PC-3 (cell line): Measurements from ENCODE around the gene LMBR1. TPM values are rescaled to one million over a fixed set of nuclear protein-coding genes. Genes with fewer than 3 reads are reported as not detected.

Source experiments
- ATAC-seq: fragments of 200-7000 bp; cut with Tn5 transposase; 2 replicates; pipeline ENCODE4 v1.9.1; 2020; ENCODE audit warnings: mild to moderate bottlenecking, moderate library complexity
- BruUV-seq: library from RNA; stranded (reverse); fragments of 400-500 nt; replicated peaks from 2 replicates; lab custom pipeline; 2021; lab: Mats Ljungman, UMichigan
- CTCF ChIA-PET: fragments of 300-600 bp; sonication (Branson Sonifier 250); formaldehyde crosslinking; loops from one replicate; lab custom pipeline; 2022; ENCODE audit warnings: antibody characterized with exemption; lab: Charles Lee
- POLR2A ChIA-PET: fragments of 300-600 bp; sonication (Branson Sonifier 250); formaldehyde crosslinking; loops from one replicate; lab custom pipeline; 2022; ENCODE audit warnings: antibody characterized with exemption; ENCODE audit not compliant: unreplicated experiment; lab: Charles Lee
- DNase-seq: peaks from one replicate; pipeline ENCODE4 v3.0.0-alpha.2; 2015
- H2AFZ ChIP-seq: fragments of 300-600 bp; sonication (generic); 2 replicates; pipeline ENCODE4 v1.6.0; 2016; ENCODE audit warnings: antibody characterized with exemption, low read length
- H3F3A ChIP-seq: fragments of 300-600 bp; sonication (generic); one replicate; pipeline ENCODE4 v1.6.0; 2017; ENCODE audit warnings: antibody characterized with exemption, low read length, control low read depth, mild to moderate bottlenecking; ENCODE audit not compliant: unreplicated experiment
- H3K27ac ChIP-seq: fragments of 300-600 bp; sonication (generic); 2 replicates; pipeline ENCODE4 v1.5.1; 2016; ENCODE audit warnings: mild to moderate bottlenecking, low read length
- H3K27me3 ChIP-seq: fragments of 300-600 bp; sonication (generic); 2 replicates; pipeline ENCODE4 v1.6.1; 2016; ENCODE audit warnings: low read length, mixed read lengths
- H3K36me3 ChIP-seq: fragments of 300-600 bp; sonication (generic); 2 replicates; pipeline ENCODE4 v1.6.1; 2016; ENCODE audit warnings: low read depth, mixed run types, low read length, mixed read lengths
- H3K4me1 ChIP-seq: fragments of 300-600 bp; sonication (generic); 2 replicates; pipeline ENCODE4 v1.5.1; 2016; ENCODE audit warnings: low read length; ENCODE audit not compliant: insufficient read depth
- H3K4me2 ChIP-seq: fragments of 300-600 bp; sonication (generic); 2 replicates; pipeline ENCODE4 v1.6.0; 2016; ENCODE audit warnings: low read length
- H3K4me3 ChIP-seq: fragments of 300-600 bp; sonication (generic); 2 replicates; pipeline ENCODE4 v1.5.1; 2016; ENCODE audit warnings: mild to moderate bottlenecking, low read length, mixed read lengths
- H3K79me2 ChIP-seq: fragments of 300-600 bp; sonication (generic); 2 replicates; pipeline ENCODE4 v1.6.1; 2017; ENCODE audit warnings: low read length, mixed read lengths
- H3K9ac ChIP-seq: fragments of 300-600 bp; sonication (generic); 2 replicates; pipeline ENCODE4 v1.6.0; 2016; ENCODE audit warnings: mild to moderate bottlenecking, low read length
- H3K9me2 ChIP-seq: fragments of 300-600 bp; sonication (generic); replicated peaks from 2 replicates; pipeline ENCODE4 v1.6.1; 2016; ENCODE audit warnings: mixed run types, low read length, mixed read lengths
- H3K9me3 ChIP-seq: fragments of 300-600 bp; sonication (generic); 2 replicates; pipeline ENCODE4 v1.6.1; 2016; ENCODE audit warnings: low read length, mixed read lengths
- H4K20me1 ChIP-seq: fragments of 300-600 bp; sonication (generic); 2 replicates; pipeline ENCODE4 v1.6.1; 2016; ENCODE audit warnings: low read length, mixed read lengths
- EZH2 ChIP-seq: fragments of 300-600 bp; sonication (generic); IDR thresholded peaks from one replicate; pipeline ENCODE4 v1.6.1; 2017; ENCODE audit warnings: antibody characterized with exemption, mild to moderate bottlenecking, low read length; ENCODE audit not compliant: unreplicated experiment
- EZH2phosphoT487 ChIP-seq: fragments of 300-600 bp; sonication (generic); IDR thresholded peaks from 2 replicates; pipeline ENCODE4 v1.6.1; 2018; ENCODE audit warnings: mild to moderate bottlenecking, antibody characterized with exemption, low read length, borderline replicate concordance
- intact Hi-C: fragments of 100-400 bp; cut with micrococcal nuclease; formaldehyde crosslinking; loops from 2 replicates; pipeline ENCODE4 v1.9.0; 2023
- total RNA-seq: library from RNA; depleted of rRNA; stranded (reverse); fragments of >200 nt; gene quantifications from 2 replicates; pipeline ENCODE4 v1.2.3, GENCODE V29; 2014
- TF ChIP-seq, protein P1 (sequence below): fragments of 300-600 bp; sonication (generic); conservative IDR thresholded peaks from 2 replicates; pipeline ENCODE4 v1.5.1; 2017; ENCODE audit warnings: antibody characterized with exemption, low read depth, mild to moderate bottlenecking, low read length

Gene LMBR1
- total RNA-seq, 1 experiment from 2014 or later = 61.7 TPM

DNA sequence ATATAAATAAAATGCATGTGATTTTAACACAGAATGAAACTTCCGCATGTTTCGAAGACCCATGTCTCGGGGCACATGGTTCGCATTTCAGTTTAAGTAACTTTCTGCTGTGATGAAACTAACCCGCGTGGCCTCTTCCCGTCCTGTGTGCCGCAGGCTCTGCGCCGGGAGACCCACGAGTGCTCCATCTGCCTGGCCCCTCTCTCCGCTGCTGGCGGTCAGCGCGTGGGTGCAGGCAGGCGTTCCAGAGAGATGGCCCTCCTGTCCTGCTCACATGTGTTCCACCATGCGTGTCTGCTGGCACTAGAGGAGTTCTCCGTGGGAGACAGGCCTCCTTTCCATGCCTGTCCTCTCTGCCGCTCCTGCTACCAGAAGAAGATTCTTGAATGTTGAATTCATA lies 216.7 kb downstream of the LMBR1 start:
- Histone ChIP-seq H3K9me3 (no peaks in the 10 kb centered on the region), H3K27me3 (no peaks in the 10 kb centered on the region), H3F3A (no peaks in the 10 kb centered on the region), H4K20me1 (no peaks in the 10 kb centered on the region), H3K4me1 (no peaks in the 10 kb centered on the region), H3K9ac (no peak overlapping the region), H2AFZ (no peak overlapping the region), H3K27ac (no peak overlapping the region), H3K4me2 (no peak overlapping the region), H3K4me3 (no peak overlapping the region), H3K79me2 (no peaks in the 10 kb centered on the region), H3K36me3 (no peaks in the 10 kb centered on the region), H3K9me2 (no peaks in the 10 kb centered on the region)
- intact Hi-C loops = no loop called here
- no TSS peak for BruUV-seq
- POLR2A ChIA-PET = no interaction called here
- ATAC-seq (no peak), DNase-seq (no peak)
- TF ChIP-seq EZH2 (no peak), EZH2phosphoT487 (no peak)
- TF ChIP-seq, protein P1, sequence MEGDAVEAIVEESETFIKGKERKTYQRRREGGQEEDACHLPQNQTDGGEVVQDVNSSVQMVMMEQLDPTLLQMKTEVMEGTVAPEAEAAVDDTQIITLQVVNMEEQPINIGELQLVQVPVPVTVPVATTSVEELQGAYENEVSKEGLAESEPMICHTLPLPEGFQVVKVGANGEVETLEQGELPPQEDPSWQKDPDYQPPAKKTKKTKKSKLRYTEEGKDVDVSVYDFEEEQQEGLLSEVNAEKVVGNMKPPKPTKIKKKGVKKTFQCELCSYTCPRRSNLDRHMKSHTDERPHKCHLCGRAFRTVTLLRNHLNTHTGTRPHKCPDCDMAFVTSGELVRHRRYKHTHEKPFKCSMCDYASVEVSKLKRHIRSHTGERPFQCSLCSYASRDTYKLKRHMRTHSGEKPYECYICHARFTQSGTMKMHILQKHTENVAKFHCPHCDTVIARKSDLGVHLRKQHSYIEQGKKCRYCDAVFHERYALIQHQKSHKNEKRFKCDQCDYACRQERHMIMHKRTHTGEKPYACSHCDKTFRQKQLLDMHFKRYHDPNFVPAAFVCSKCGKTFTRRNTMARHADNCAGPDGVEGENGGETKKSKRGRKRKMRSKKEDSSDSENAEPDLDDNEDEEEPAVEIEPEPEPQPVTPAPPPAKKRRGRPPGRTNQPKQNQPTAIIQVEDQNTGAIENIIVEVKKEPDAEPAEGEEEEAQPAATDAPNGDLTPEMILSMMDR = no peak
- CTCF ChIA-PET = no interaction called here

DNA sequence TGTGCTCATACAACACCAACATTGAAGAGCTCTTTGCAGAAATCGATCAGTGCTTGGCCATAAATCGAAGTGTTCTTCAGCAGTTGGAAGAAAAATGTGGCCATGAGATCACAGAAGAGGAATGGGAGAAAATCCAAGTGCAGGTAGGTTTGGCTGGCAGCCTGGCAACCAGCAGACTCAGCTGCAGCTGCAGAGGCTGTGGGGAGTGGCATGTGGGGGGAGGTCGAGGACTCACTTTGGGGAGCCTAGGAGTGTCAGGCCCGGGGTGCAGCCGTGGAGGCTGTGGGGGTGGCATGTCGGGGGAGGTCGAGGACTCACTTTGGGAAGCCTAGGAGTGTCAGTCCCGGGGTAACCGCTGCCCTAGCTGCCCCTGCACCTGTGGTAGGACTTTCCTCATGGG lies 217.3 kb downstream of the LMBR1 start:
- ATAC-seq (no peak), DNase-seq (no peak)
- no peak overlapping the region for H3K4me2 ChIP-seq
- no peaks in the 10 kb centered on the region for H3K9me3 ChIP-seq
- ChIA-PET CTCF (no interaction called here), POLR2A (interaction anchor here (0.7 kb wide), 1 partner anchor 612 kb away, joined by 4 read pairs; no protein-coding TSS in a partner anchor)
- intact Hi-C loops = no loop called here
- H3K4me1 ChIP-seq = no peaks in the 10 kb centered on the region
- no peaks in the 10 kb centered on the region for H3K27me3 ChIP-seq
- no peaks in the 10 kb centered on the region for H3F3A ChIP-seq
- BruUV-seq = no TSS peak
- TF ChIP-seq EZH2 (no peak), EZH2phosphoT487 (no peak)
- TF ChIP-seq, protein P1 = no peak
- H3K9me2 ChIP-seq = no peaks in the 10 kb centered on the region
- no peaks in the 10 kb centered on the region for H4K20me1 ChIP-seq
- H2AFZ ChIP-seq = no peak overlapping the region
- H3K27ac ChIP-seq = no peak overlapping the region
- H3K36me3 ChIP-seq = no peaks in the 10 kb centered on the region
- H3K9ac ChIP-seq = no peak overlapping the region
- no peaks in the 10 kb centered on the region for H3K79me2 ChIP-seq
- H3K4me3 ChIP-seq = no peak overlapping the region

DNA sequence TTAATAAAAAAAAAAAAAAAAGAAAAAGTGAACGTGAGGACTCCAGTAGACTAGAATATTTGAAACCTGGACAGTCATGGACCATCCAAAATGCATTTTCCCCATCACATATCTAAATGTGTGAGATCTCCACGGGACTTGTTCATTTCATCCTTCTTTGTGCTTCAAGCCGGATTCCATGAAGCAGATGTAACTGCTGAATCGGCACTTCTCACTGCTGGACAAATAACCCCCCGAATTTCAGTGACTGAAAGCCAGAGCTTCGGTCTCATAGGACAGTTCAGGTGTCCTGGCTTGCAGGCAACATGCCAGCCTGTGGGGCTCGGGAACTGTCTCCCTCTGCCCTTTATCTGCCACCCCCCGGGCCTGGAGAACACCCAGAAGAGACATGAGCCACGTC lies 219.1 kb downstream of the LMBR1 start:
- TF ChIP-seq EZH2 = no peak
- TF ChIP-seq, protein P1 = no peak
- no peak for TF ChIP-seq EZH2phosphoT487
- intact Hi-C loops = loop anchor here (5.0 kb wide), 1 partner anchor 88 kb away; no protein-coding TSS in a partner anchor
- no TSS peak for BruUV-seq
- no peak overlapping the region for H3K27ac ChIP-seq
- ChIA-PET CTCF (no interaction called here), POLR2A (no interaction called here)
- H3K4me1 ChIP-seq = no peaks in the 10 kb centered on the region
- H3K36me3 ChIP-seq = no peaks in the 10 kb centered on the region
- H4K20me1 ChIP-seq = no peaks in the 10 kb centered on the region
- no peak overlapping the region for H3K4me3 ChIP-seq
- H3K4me2 ChIP-seq = no peak overlapping the region
- no peak overlapping the region for H3K9ac ChIP-seq
- H3K79me2 ChIP-seq = no peaks in the 10 kb centered on the region
- no peaks in the 10 kb centered on the region for H3K9me3 ChIP-seq
- no peaks in the 10 kb centered on the region for H3K27me3 ChIP-seq
- no peak overlapping the region for H2AFZ ChIP-seq
- H3K9me2 ChIP-seq = no peaks in the 10 kb centered on the region
- ATAC-seq (no peak), DNase-seq (no peak)
- no peaks in the 10 kb centered on the region for H3F3A ChIP-seq
